ENCODE data around the gene TMEM272. TPM values are rescaled to one million over a fixed set of nuclear protein-coding genes. Genes with fewer than 3 reads are reported as not detected.
A peak's percentile ranks its signal among the peaks of the same experiment; 100 is the strongest.

The TMEM272 gene
- total and polyA plus RNA-seq, 2 of the 4 experiments (the other 2 are of a cell fraction), result not detected

DNA sequence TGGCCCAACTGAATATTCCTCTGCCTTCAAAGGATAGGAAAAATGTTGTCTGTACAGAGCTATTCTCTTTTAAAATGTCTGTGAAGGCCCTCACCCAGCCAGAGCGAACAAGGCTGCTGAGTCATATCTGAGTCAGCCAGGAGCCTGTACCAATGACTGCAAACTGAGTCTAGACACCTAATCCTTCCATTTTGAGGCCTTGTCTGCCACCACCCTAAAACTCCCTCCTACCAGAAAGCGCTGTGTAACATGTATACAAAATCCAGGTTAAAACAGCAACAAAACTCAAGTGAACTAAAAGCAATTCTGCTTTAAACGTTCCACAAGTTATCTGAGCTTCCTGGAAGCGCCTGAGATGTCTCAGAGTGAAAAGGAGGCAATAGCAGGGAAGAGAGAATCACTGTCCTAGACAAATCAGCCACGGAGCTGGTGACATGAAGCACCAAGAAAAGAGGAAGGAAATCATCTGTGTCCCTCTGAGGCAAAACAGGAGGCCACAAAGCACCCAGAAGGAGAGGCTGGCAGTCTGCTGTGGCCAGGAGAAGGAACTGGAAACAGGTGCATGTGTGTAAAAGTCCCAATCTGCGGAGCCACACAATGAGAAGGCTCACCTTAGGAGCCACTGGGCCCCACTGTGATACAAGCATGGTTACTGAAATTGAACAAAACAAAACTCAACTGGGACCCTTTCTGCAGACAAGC, 51.3 kb downstream of the TMEM272 start:
- dilution Hi-C loops (cut with HindIII; ENCODE audit: low sequenced_read_pairs, unreplicated experiment), result no loop called here
- H4K91ac ChIP-seq (ENCODE audit: insufficient read depth, low read depth, low read length), result peak overlapping the region; percentile 79
- ATAC-seq (ENCODE audit: low read depth) (peak; percentile 99), DNase-seq (peak; percentile 91)
- H3K27ac ChIP-seq (ENCODE audit: insufficient read depth, low read length), result peak overlapping the region; percentile 33; the same call in 1 of the 2 replicates
- H3K36me3 ChIP-seq (ENCODE audit: control insufficient read depth, insufficient read depth, low read length), result no peaks in the 10 kb centered on the region
- no peaks in the 10 kb centered on the region for H4K20me1 ChIP-seq (ENCODE audit: insufficient read depth, low read length)
- no peaks in the 10 kb centered on the region for H3K27me3 ChIP-seq (ENCODE audit: control insufficient read depth, insufficient read depth, low read length)
- H2AK9ac ChIP-seq (replicated peaks; ENCODE audit: low read depth, low read length, poor library complexity), result peak overlapping the region; percentile 57
- peak overlapping the region; percentile 86 for H3K4ac ChIP-seq (ENCODE audit: low read depth, low read length)
- no peak overlapping the region for H3K9ac ChIP-seq (ENCODE audit: low read depth, low read length)
- H3K9me1 ChIP-seq (ENCODE audit: insufficient read depth, low read length), result peaks cover 12% of the 10 kb centered on the region
- H4K5ac ChIP-seq (ENCODE audit: low read depth, low read length), result peak overlapping the region; percentile 82
- peak overlapping the region; percentile 61; the same call in 2 of the 3 replicates for H2BK15ac ChIP-seq (ENCODE audit: low read depth, low read length)
- H2BK5ac ChIP-seq (ENCODE audit: low read depth, low read length, poor library complexity, severe bottlenecking), result peak overlapping the region; percentile 63
- H2BK20ac ChIP-seq (ENCODE audit: low read depth, low read length), result peak overlapping the region; percentile 88
- intact Hi-C loops (cut with micrococcal nuclease), result no loop called here
- no peak overlapping the region for H3K4me3 ChIP-seq (ENCODE audit: insufficient read depth, low read depth, low read length)
- peak overlapping the region; percentile 85 for H3K14ac ChIP-seq (replicated peaks; ENCODE audit: low read depth, low read length)
- peak overlapping the region; percentile 34; the same call in 1 of the 2 replicates for H3K4me2 ChIP-seq (ENCODE audit: low read depth, low read length)
- peak overlapping the region; percentile 67 for H2BK120ac ChIP-seq (ENCODE audit: low read depth, low read length)
- peaks cover 10% of the 10 kb centered on the region for H3K4me1 ChIP-seq (ENCODE audit: control insufficient read depth, insufficient read depth, low read length)
- H3K23ac ChIP-seq (ENCODE audit: low read depth, low read length), result 0 out of 2 replicates have a peak overlapping the region, but pooled peaks have one; percentile 13
- peak overlapping the region; percentile 84 for H3K18ac ChIP-seq (ENCODE audit: low read depth, low read length)
- CTCF ChIA-PET, result no interaction called here
- TF ChIP-seq NFE2L2 (IDR thresholded peaks at IDR 0.05; ENCODE audit: low read depth, low read length) (peak; percentile 90), BHLHE40 (IDR thresholded peaks at IDR 0.05; ENCODE audit: low read depth, low read length) (no peak), RFX5 (IDR thresholded peaks at IDR 0.05; ENCODE audit: low read depth, low read length) (no peak), MAFK (IDR thresholded peaks at IDR 0.05; ENCODE audit: low read depth, low read length) (peak; percentile 53), RCOR1 (IDR thresholded peaks at IDR 0.05; ENCODE audit: insufficient replicate concordance, low read length) (no peak), POLR2A (IDR thresholded peaks at IDR 0.05; ENCODE audit: low read depth, low read length) (no peak), FOS (IDR thresholded peaks at IDR 0.05; ENCODE audit: low read depth, low read length) (peak; percentile 89), CEBPB (IDR thresholded peaks at IDR 0.05; ENCODE audit: low read depth, low read length) (peak; percentile 11; the same call in 1 of the 2 replicates), RAD21 (IDR thresholded peaks at IDR 0.05; ENCODE audit: low read length) (peak; percentile 14; the same call in 1 of the 2 replicates), MAZ (IDR thresholded peaks at IDR 0.05; ENCODE audit: borderline replicate concordance, low read depth, low read length) (no peak)
- TF ChIP-seq, protein P1, sequence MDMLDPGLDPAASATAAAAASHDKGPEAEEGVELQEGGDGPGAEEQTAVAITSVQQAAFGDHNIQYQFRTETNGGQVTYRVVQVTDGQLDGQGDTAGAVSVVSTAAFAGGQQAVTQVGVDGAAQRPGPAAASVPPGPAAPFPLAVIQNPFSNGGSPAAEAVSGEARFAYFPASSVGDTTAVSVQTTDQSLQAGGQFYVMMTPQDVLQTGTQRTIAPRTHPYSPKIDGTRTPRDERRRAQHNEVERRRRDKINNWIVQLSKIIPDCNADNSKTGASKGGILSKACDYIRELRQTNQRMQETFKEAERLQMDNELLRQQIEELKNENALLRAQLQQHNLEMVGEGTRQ (IDR thresholded peaks at IDR 0.05; ENCODE audit: low read depth, low read length), result no peak
- TF ChIP-seq, protein P2, sequence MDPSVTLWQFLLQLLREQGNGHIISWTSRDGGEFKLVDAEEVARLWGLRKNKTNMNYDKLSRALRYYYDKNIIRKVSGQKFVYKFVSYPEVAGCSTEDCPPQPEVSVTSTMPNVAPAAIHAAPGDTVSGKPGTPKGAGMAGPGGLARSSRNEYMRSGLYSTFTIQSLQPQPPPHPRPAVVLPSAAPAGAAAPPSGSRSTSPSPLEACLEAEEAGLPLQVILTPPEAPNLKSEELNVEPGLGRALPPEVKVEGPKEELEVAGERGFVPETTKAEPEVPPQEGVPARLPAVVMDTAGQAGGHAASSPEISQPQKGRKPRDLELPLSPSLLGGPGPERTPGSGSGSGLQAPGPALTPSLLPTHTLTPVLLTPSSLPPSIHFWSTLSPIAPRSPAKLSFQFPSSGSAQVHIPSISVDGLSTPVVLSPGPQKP (IDR thresholded peaks at IDR 0.05; ENCODE audit: borderline replicate concordance, low read depth, low read length), result no peak
- H2AFZ ChIP-seq (replicated peaks; ENCODE audit: low read length, poor library complexity), result peak overlapping the region; percentile 78
- in situ Hi-C loops (cut with MboI; ENCODE audit: low sequenced_read_pairs), result no loop called here
- 0 out of 4 replicates have a peak, but pooled peaks cover 0 to 5% of the 10 kb centered on the region in 2 experiments for H3K79me1 ChIP-seq (ENCODE audit: low read depth in 1 of 2, low read length in 2 of 2)
- peak overlapping the region; percentile 62 to 82 for H4K8ac ChIP-seq (ENCODE audit: low read depth in 2 of 2, low read length in 2 of 2)
- no TSS peak for BruUV-seq (replicated peaks)
- peak overlapping the region; percentile 14; the same call in 1 of the 2 replicates for H3K56ac ChIP-seq (ENCODE audit: extremely low read depth, insufficient read depth, low read length)
- H3K9me3 ChIP-seq (ENCODE audit: control insufficient read depth, insufficient read depth, low read length), result no peaks in the 10 kb centered on the region
- WGBS, 2 experiments (ENCODE audit: extremely low coverage in 2 of 2, insufficient read length in 1 of 2), result 50% methylated on average over 2 of the region's 6 CpGs; no CpG with 5 or more reads in 1 of the 2 experiments
- H2AK5ac ChIP-seq (ENCODE audit: low read depth, low read length), result peak overlapping the region; percentile 72
- POLR2A ChIA-PET (ENCODE audit: unreplicated experiment), result no interaction called here
